Erythroblast (primary cell): Measurements from ENCODE around the gene HOXC4.
"Not testable (repeated sequence)": the region's sequence is repeated elsewhere in the genome, so short reads cannot be mapped to it uniquely, and the experiment has no call there.

Experiments
- GATA1 ChIP-seq: IDR thresholded peaks from 2 replicates; pipeline ENCODE4 v1.6.1; 2011; ENCODE audit warnings: low read depth, mild to moderate bottlenecking, control low read depth, low read length, moderate library complexity
- POLR2A ChIP-seq: IDR thresholded peaks from 2 replicates; pipeline ENCODE4 v1.6.1; 2011; ENCODE audit warnings: mild to moderate bottlenecking, low read length

- TF ChIP-seq POLR2A, GATA1: not testable (repeated sequence)
These were observed 50.2 kb downstream of the HOXC4 start for GRCh38 chr12:54103827-54104226.
